Kidney capillary endothelial cell (primary cell): ENCODE results near the gene MED1.
"Not testable (repeated sequence)": the region's sequence is repeated elsewhere in the genome, so short reads cannot be mapped to it uniquely, and the experiment has no call there.

Source experiments
- DNase-seq: peaks from one replicate; pipeline ENCODE4 v3.0.0-alpha.2; 2018; ENCODE audit warnings: low spot score

The MED1 gene

DNA sequence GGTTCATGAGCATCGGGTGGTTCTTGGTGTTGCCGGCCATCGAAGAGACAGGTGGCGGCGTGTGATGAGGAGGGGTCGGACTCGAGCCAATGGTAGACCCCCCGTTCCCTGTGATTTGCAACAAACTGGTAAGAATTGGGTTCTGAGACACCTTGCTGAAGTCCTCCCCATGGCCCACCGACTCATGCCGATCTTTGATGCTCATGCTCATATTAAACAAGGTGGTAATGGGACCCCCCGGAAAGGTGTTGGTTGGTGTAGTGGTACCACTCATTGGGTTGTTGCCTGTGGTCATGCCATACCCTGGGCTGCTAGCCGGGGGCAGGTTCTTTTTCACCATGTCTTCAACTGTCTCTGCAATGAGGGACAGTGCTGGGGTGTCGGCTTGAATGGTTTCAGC lies 40.8 kb downstream of the MED1 start:
- DNase-seq = no peak

DNA sequence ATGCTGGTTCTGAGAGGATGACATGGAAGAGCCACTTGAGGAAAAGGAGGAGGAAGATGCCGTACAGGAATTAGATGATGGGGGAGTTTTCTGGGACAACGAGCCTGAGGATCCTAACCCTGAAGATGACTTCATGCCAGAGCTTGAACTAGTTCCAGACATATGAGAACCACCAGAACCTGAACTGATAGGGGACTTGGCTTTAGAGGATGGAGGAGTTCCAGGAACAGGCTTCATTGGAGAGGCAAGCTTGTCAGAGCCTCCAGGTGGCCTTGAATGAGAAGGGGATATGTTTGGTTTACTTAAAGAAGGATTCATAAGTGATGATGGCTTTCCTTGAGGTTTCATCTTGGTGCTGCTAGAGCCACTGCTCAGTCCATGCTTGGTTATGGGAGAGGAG lies 42.7 kb downstream of the MED1 start:
- DNase-seq = no peak

- no peak for DNase-seq
These were observed 44.1 kb downstream of the MED1 start for GRCh38 chr17:39406951-39407350.

DNA sequence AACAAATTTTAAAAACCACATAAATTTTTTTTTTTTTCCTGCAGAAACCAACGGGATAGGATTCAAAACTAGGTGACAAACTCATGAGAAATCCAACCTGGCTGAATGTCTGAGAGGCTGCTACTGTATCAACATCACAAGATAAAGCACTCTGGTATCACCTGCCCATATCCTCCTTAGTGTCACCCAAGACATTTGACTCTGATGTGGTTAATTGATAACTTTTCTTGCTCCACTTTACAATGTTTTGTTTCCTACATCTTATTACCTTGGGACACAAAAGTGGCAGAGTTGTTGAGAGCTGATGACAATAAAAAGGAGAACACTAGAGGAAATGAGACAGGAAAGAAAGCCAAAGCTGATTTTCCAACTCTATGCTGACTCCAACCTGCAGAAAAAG lies 45.6 kb downstream of the MED1 start:
- no peak for DNase-seq

DNA sequence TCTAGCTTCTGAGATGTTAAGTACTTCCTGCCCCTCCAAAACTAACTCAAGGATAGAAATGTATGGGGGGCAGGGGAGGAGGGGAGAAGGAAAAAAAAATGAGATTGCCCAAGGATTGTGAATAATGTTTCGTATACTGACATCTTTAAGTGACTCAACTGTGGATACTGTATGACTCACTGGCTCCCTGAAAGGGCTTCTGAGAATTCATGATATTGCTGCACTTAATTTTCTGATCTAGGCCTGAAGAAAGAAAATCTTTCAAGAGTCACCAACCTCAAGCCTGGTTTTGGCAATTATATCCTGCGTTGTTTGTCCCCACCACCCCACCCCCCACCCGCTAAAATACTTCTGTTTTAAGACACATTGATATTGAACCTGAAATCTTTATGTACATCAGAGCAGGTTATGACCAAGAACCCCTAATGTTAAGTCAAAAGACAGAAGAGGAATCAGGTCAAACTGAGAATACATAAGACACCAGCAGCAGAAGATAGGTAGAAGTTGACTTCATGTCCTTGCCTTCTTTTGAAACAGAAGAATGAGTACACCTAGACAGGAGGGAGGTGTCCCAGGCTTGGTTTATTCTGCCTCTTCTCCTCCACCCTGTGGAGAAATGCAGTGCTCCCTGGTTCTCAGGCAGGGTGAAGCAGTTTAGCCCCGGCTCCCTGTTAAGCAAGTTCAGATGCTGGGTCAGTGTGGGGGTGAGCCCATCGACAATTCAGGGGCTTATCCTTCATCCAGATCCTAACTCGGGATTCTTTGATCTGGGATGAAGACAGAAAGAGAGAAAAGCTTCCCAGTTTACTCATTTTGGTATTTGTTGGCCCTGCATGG lies 46.3 kb downstream of the MED1 start:
- DNase-seq = peak; percentile 56

DNA sequence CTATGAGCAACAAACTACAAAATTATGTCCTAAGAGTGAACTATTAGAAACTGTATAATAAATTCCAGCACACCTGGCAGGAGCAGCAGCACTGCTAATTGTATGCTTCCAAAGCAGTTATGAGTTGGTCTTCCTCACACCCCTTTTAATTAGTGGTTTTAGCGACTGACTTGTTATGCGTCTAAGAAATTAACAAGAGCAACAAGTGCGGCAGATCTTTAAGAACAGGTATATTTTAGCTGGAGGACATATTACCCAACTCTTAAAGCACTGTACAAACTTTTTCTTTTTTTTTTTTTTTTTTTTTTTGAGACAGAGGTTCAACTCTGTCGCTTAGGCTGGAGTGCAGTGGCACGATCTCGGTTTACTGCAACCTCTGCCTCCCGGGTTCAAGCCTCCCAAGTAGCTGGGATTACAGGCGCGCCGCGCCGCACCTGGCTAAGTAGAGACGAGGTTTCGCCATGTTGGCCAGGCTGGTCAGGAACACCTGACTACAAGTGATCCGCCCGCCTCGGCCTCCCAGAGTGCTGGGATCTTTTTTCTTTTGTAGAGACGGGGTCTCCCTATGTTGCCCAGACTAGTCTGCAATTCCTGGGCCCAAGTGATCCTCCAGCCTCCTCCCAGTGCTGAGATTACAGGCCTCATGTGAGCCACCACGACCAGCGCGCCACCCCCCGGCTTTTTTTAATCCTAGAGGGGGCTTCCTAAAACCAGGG lies 48.0 kb downstream of the MED1 start:
- DNase-seq = no peak

DNA sequence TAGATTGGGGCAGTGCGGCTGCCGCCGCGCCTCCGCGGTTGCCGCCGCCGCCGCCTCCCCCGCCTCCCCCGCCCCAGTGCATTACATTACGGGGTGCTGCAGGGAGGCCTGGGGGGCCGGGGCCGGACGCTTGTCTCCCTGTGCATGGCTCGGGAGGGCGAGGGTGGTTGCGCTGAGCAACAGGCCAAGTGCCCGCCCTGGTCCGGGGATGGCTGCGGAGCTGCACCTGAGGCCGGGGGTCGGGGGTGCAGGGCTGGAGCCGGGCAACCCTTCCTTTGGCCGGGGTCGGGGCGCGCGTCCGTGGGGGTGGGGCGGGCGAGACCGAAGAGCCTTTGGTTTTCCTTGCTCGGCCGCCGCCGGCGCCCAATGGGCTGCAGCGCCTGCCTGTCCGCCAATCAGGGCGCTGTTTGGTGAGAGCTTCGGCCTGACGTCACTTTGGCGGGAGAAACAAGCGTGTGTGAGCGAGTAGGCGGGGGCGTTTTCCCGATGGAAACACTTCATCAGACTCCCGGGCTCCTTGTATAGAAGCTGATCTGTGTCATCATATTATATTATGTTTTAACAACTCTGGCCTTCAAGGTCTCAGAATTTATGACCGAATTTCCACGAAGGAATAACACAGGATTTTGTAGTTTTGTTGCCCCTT lies 48.7 kb downstream of the MED1 start:
- peak; percentile 92 for DNase-seq

GRCh38 chr17:39401412-39402243 lies 49.4 kb downstream of the MED1 start, which contains the start of gene FBXL20:
Gene FBXL20, minus strand, starts transcription at chr17:39401626. Its CDS starts 224 bp downstream, at chr17:39401402.
- peak; percentile 80 for DNase-seq

- no peak for DNase-seq
These were observed 50.3 kb downstream of the MED1 start for GRCh38 chr17:39400547-39401411.

GRCh38 chr17:39399791-39400190 lies 51.3 kb downstream of the MED1 start:
- DNase-seq = no peak

DNA sequence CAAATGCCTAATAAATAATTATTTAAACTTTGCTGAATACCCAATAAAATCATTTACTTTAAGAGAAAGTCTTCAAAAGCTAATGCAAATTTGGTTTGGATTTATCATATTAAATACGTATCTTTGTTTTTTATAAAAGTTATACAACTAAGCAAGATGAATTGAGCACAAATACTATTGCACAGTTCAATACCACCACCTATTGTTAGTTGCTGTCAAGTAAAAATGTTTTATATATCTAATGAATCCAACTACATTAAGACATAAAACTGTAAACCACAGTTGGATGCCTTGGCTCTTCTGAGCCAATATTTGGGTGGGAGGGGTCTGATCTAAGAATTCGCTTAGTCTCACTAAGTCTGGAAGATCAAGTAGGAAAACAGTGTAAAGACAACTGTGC lies 57.3 kb downstream of the MED1 start:
- no peak for DNase-seq

- DNase-seq = no peak
These were observed 59.6 kb downstream of the MED1 start for GRCh38 chr17:39391448-39391847.

- no peak for DNase-seq
These were observed 66.0 kb downstream of the MED1 start for GRCh38 chr17:39385040-39385439.

DNA sequence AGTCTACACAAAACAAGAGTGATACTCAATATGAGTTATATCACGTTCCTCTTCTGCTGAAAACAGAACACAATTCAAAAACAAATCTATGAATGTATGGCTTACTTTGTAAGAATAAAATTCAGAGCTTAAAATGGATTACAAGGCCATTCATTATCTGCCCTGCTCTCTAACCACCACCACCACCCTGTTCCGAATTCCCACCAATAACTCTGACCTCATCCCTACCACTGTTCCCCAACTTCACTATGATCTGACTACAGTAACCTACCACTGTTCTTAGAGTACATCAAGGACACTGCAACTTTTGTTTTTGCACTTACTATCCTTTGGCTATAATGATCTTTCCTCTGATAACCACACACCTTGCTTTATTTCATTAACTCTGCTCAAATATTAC lies 70.9 kb downstream of the MED1 start:
- no peak for DNase-seq

- DNase-seq = no peak
These were observed 74.6 kb downstream of the MED1 start for GRCh38 chr17:39376434-39376833.

DNA sequence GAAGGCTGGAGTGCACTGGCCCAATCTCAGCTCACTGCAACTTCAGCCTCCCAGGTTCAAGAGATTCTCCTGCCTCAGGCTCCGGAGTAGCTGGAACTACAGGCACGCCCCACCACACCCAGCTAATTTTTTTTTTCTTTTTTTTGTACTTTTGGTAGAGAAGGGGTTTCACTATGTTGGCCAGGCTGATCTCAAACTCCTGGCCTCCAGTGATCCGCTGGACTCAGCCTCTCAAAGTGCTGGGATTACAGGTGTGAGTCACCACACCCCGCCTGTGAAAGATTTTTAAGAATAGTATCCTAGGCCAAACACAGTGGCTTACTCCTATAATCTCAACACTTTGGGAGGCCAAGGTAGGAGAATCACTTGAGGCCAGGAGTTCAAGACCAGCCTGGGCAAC lies 83.3 kb downstream of the MED1 start:
- DNase-seq = not testable (repeated sequence)

DNA sequence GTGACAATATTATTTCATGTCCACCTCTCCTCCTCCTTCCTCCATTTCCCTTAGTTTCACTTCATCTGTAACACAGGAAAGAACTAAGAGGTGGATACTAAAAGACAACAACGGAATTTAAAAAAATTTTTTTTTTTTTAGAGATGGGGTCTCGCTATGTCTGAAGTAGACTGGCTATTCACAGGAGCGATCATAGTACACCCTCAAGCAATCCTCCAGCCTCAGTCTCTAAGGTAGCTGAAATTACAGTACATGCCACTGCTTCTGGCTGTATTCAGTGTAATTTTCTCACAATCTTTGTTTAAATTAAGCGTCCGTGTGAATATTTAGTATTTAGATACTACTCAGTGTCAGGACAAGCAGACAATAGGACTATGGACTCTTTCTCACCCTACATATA lies 85.2 kb downstream of the MED1 start:
- DNase-seq = no peak

DNA sequence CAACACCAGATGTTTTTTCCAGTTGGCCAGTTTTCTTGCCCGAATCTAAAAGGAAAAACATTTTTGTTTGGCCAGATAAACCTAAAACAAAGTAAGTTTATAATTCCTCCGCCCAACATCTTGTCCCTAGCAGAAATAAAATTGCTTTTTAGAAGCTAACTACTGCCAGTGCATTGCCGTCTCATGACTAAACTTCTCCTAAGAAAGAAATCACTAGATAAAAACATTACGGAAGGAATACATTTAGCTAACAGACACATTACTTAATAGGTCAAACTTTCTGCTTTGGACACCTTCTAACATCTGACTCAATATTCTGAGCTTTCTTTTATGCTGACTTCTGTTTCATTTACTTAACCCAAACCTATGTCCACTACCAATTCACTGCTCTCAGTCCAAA lies 85.8 kb downstream of the MED1 start:
- no peak for DNase-seq

GRCh38 chr17:39364236-39365025 lies 86.6 kb downstream of the MED1 start:
- DNase-seq = no peak

DNA sequence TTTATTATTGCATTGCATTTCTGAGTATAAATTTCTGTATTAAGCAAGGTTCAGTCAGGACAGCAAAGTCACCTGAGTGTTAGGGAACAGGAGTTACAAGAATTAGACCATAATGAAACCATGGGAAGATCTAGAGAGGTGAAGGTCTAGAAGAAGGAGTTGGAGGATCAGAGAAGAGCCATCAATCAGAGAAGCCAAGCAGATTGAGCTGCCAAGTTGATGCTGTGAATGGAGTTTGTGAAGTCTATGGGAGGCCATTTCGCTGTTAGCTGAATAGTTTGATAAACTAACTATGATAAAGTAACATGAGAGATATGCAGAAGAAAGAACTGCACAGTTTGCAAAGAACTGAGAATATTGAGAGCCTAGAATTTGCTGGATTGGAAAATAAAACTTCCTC lies 90.0 kb downstream of the MED1 start:
- DNase-seq = no peak
